NAMALWA (cell line): ENCODE measurements around the gene IDH3A.

Source experiments
- DNase-seq: peaks from one replicate; pipeline ENCODE4 v3.0.0-alpha.2; 2015; ENCODE audit warnings: low spot score

IDH3A gene

DNA sequence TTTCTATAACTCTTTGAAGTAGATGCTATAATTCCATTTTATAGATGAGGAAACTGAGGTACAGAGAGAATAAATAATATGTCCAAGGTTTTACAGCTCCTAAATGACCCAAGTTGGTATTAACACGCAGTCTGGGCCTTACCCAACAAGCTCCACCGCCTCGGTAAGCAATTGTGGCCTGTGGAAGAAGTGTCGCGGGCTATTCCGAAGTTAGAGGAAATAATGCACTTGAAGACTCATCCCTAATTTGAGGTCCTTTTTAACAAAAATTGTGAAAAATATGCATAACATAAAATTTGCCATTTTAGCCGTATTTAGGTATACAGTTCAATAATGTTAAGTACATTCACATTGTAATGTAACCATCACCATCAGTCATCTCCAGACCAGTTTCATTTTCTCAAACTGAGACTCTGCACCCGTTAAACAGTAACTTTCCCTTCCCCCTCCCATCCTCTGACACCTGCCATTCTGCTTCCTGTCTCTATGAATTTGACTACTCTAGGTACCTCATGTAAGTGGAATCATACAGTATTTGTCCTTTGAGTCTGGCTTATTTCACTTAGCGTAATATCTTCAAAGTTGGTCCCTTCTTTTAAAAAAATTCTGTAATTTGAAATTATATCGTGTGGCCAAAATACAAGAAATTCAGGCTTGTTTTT, 18.2 kb downstream of the IDH3A start:
- peak; percentile 57 for DNase-seq

DNA sequence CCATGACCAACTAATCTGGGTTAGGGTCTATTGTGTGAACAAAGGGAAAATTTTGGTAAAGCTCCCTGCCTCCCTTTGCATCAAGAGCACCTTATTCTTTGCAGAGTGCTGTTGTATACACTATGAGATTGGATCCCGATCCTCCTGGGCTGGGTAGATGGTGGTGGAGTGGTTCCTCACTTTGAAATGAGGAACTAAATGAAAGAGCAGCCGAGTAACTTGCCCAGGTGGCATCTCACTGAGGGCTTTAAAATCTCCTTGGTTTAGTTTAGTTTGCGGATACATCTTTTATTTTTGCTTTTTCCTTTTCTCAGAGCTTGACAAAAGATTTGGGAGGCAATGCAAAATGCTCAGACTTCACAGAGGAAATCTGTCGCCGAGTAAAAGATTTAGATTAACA, 19.4 kb downstream of the IDH3A start:
- DNase-seq, result peak; percentile 46

DNA sequence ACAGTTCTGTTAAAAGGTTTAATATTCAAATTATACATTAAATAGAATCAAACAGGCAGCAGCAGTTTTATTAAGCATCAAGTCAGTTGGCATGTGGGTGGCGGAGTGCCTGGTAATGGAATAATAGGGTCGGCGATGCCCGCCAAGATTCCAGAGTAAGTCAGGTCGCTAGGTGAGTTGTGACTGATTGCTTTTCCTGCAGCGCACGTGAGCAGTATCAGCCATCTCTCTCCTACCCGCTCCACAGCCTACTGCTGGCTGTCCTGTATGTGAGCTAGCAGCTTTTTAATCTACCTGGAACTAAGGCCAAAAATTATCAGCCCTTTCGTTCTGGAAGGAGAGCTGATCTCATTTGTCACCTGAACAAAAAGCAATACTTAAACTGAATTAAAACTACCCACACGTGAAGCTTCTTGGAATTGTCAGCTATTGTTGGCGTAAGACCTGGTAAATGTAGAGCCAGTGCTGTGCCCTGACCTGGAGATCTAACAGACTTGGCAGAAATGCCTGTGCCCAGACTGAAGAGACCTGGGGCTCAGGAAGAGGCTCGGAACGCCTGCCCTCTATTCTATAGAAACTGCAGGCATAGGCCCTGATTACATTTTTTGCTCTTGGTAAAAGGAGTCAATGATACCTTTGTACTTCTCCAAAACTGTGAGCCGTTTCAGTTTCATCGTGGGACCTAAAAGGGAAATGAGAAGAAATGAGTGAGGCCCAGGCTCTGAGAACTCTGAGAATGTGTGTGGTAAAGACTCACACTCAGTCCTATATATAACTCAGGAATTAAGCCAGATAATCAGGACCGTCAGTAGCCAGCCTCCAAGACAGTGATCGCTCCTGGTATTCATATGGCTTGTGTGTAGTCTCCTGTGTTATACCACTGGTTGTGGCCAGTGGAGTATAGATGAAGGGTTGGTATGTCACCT, 21.9 kb downstream of the IDH3A start:
- DNase-seq, result peak; percentile 70

DNA sequence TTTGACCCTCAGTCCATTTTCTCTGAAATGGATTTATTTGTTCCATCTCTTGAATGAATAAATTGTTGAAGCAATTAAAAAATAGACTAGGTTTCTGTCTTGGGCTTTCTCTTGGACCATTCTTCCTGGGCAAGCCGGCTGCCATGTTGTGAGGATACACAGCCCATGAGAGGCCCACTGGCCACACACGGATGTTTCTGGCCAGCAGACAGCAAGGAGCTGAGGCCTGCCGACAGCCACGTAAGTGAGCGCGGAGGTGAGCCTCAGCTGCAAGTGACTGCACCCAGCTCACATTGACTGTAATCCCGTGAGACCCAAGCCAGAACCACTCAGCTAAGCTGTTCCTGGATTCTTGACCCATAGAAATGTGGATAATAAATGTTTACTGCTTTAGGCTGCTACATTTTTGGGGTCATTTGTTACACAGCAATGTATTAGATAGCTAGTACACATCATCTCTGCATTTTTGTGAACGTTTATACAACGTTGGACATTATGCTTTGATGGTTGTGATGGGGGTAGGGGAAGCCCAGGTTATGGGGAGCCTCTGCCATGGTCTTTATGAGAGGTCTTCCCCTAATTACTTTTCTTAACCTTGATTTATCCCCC, 22.8 kb downstream of the IDH3A start:
- no peak for DNase-seq

DNA sequence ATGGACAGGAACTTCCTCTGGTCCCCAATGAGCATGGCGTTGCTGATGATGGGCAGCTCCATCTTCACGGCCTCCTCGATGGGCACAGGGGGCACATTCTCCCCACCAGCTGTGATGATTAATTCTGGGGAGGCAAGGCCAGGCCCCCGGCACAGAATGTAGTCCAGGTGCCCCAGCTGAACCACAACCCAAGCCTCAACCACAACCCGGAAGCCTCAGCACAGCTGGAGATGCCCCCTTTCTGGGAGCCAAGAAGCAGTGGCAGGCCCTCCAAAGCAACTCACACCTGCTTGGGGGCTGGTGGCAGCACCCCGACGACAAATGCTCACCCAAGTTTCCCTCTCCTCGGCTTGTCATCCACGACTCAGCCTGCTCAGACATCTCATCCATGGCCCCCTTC, 25.2 kb downstream of the IDH3A start:
- DNase-seq, result peak; percentile 71

DNA sequence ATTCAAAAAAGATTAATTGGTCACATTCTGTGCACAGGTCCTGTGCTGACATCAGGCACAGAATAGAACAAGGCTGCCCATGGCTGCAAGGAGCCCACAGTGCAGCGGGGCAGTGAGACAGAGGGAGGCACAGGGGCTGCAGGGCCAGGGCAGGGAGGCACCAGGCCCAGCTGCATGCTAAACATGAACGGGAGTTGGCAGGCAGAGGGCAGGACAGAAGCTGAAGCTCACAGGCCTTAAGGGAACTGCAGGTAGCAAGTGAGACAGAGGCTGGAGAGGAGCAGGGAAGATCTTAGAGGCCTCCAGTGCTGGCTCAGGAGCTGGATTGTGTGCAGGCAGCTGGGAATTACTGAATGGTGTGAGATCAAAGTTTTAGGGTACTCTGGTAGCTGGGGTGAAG, 26.2 kb downstream of the IDH3A start:
- DNase-seq, result no peak

DNA sequence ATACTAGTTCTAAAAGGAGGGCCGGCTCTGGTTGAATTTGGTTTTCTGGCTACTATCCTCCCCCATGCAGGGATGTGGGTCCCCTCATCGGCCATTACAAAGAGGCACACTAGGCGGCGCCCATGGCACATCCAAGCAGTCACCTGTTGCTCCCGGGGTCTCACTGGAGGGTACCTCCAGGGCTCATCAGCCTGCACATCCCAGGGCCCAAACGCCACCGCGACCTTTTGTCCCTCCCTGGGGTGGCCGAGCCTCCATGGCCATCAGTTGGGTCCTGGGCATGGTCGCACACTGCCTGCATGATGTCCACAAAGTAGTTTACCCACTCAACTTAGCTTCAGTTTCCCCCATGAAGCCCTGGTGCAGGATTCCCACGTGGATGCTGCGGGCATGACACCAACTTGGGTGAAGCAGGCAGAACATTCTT, 28.3 kb downstream of the IDH3A start:
- DNase-seq, result peak; percentile 71

DNA sequence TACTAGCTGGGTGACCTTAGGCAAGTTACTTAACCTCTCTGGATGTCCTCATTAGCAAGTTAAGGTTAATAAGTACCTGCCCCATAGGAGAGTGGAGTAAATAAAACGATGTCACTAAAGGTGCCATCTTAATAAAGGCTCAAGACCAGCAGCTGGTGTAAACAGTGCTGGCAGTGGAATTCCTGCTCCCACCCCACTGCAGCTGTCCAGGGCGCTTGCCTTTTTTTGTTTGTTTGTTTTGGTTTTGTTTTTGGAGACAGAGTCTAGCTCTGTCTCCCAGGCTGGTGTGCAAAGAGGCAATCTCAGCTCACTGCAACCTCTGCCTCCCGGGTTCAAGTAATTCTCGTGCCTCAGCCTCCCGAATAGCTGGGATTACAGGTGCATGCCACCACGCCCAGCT, 28.9 kb downstream of the IDH3A start:
- DNase-seq, result no peak

DNA sequence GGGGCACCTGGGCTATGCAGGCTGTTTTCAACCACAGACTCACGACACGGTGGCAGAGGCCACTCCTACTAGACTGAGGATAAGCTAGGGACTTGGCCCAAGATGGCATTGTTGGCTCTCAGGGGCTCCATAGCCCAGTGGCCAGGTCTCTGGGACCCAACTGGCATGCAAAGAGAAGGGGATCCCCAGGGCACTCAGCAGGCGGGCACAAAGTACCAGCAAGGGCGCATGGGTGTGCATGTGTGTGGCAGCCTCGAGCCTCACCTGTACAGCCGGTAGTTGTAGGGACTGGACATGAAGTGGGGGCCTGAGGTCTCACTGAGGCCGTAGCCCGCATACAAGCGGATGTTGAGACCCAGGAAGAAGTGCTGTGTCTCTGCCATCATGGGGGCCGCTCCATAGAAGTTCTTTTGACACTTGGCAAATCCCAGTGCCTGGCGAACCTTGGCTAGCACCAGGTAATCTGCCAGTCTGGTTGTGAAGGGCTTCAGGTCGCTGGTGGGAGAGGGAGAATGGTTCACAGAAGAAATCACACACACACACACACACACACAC, 30.2 kb downstream of the IDH3A start:
- no peak for DNase-seq

DNA sequence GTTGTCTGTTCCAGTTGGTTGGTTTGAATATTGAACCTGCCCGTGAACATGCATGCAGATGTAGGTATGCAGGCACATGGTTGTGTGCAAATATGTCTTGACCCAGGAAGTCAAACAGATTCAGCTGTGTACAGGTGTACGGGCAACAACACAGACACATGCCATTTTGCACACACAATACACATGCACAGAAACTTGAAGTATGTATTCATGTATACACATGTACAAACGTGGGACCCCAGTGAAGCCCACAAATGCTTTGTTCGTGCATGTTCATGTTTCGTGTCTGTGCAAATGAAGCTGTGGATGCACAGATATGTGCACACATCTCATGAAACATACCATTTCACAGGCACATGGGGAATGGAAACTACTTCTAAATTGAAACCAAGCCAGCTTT, 30.7 kb downstream of the IDH3A start:
- no peak for DNase-seq

DNA sequence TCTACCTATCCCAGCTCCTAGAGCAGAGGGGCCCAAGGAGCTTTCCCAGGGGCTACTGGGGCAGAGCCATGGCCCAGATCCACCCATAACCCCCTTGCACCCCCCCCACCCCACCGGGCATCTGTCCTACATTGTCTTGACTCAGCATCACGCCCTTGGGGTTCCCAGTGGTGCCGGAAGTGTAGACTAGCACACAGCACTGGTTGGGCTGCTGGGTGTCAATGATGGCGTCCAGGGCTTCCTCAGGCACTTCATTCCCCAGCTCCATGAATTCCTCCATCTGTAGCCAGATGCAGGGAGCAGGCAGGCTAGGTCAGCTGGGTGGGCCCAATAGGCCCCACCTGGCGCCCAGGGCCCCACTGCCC, 33.2 kb downstream of the IDH3A start:
- DNase-seq, result no peak

DNA sequence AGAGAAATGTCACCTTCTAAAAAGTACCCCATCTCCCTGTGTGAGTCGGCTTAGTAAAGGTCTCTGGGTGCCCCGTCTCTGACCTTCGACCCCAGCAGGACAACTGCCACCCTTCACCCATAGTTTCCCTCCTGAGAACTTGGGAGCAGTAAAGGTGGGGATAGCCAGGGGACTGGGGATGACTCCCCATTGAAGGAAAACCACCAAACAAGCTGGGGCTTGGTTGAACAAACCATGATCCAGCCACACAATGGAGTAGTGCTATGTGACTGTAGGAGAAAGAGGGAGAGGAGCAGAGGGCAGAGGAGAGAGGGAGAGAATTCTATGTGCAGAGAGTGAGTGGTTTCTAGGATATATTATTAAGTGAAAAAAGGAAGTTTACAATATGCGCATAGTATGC, 33.7 kb downstream of the IDH3A start:
- DNase-seq, result no peak

DNA sequence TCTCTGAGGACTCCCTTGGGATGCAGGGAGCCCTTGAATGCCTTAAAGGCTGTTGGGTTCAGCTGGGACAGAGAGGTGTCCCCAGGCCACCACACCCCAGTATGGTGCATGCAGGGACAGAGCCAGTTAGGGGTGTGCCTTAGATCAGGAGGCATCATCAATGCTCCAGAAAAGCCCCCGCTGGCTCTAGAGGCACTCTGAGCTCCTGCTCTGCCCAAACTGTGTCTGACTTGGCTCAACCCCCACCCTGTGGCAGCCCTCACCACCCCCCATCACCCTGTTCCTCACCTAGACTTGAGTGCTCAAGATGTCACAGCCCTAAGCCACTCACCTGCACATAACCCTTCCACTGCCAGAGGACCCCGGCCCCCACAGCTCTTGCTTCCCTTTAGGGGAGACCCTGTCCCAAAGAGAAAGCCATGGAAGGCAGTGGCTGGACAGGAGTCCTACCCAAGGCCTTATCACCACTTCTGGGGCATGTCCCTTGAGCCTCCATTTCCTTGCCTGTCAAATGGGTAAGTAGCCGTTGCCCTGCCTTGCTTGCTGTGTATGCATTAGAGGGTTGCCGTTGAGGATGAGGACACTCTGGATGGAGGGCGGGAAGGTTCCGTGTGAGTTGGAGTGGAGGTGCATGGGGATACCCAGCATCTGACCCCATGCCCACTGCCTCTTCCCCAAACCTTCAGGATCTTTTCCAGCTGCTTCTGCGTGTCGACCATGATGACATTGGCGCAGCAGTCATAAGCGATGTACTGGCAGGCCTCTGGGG, 43.8 kb downstream of the IDH3A start:
- DNase-seq, result no peak

DNA sequence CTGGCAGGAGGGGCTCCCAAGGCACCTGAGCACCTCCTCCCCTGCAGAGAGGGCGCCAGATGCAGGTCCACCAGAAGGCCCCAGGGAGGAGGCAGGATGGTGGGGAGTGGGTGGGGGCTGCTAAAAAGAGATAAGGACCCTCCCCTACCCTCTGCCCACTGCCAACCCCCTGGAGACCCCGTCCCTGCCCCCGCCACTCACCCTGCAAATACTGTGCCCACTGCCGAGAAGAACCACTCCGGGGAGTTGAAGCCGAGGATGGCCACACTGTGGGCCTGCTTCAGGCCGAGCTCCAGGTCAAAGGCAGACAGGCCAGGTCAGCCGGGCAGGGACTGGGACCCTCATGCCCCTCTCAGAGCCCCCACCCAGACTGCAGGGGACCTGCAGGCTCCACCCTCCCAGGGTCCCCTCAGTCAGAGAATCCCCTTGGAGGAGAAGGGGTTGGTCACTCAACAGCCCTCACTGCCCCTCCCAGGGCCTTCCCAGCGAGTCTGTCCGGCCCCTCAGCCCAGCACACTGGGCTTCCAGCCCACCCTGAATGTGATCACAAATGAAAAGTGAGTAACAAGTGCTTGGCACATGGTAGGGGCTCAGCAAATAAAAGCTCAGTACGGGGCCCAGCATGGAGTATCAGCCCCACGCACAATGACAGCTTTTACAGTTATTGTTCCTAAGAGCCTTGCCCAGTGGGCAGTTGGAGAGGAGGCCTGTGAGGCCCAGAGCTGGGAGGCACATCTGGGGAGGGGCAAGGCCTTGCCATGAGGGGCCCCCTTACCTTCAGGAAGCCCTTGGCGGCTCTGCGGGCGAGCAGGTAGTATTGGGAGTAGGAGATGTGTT, 44.8 kb downstream of the IDH3A start:
- no peak for DNase-seq

DNA sequence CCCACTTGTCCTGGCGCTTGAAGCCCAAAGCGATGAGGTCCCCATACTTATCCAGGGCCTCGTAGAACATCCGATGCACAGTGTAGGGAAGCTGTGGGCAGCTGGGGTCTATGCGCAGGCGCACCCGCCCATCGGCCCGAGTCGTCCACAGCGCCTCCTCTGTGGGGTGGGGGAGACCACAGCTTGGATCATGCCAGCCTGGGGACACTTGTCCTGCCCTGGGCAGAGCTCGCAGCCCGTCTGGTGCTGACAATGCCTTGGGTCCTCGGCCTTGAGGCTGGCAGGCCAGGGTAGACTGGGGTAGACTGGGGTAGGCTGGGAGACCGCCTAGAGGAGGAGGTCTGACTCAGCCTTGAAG, 45.4 kb downstream of the IDH3A start:
- DNase-seq, result no peak

DNA sequence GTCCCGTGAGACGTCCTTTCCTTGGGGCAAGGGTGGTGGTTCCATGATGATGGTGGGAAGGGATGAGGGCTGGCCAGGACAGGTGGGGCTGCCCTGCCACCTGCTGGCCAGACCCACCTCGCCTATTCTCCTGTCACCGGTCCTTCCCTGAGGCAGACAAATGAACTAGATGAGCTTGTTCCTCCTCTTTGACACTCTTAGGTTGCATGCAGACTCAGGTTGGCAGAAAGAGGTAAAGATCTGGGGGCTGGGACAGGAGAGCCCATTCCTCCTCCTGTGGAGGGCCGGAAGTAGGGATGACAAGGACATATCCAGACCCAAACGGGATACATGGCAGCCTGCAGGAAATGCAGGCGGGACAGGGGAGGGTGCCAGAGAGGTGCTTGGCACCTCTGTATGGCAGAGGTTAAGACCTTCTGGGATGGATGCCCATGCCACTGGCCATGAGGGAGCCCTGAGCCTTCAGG, 46.6 kb downstream of the IDH3A start:
- peak; percentile 48 for DNase-seq

DNA sequence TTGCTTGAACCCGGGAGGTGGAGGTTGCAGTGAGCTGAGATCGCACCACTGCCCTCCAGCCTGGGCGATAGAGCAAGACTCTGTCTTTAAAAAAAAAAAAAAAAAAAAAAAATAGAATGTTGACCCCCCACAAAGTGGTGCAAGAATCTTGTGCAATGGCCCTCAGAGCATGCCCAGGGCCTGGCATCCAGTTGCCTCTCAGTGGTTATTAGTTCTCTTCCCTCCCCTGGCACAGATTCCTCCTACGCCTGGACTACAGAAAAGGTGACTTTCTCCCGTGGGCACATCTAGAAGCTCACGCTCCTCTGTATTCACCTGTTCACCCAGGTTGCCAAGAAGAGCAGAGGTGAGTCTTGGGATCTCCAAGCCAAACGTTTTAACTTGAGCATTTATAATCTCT, 48.5 kb downstream of the IDH3A start:
- no peak for DNase-seq

DNA sequence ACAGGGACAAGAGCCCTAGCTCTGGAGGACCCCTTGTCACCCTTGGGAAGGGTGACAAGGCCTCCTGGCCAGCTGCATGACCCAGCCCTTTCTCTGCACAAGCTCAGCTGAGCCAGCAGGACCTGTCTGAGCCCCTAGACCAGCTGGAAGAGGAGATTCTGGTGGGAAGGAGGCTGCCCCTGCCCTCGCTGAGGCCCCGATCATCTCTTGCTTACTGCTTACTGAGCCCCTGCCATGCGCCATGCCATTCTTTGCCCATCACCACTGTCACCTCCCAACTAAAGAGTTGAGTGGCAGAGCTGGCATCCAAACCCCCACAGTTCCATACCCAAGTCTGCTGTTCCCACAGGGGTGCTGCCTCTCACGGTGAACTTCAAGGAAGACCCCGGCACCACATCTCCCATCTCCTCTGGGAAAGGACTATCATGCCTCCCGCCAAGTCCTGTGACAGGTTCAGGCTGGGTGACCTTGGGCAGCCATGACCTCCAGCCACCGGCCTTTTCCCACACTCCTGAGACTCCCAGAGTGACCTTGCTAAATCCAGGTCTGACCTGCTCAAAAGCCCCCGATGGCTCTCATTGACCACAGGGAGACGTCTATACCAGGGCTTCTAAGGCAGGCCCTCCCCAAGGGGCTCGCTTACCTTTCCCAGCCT, 51.2 kb downstream of the IDH3A start:
- no peak for DNase-seq

DNA sequence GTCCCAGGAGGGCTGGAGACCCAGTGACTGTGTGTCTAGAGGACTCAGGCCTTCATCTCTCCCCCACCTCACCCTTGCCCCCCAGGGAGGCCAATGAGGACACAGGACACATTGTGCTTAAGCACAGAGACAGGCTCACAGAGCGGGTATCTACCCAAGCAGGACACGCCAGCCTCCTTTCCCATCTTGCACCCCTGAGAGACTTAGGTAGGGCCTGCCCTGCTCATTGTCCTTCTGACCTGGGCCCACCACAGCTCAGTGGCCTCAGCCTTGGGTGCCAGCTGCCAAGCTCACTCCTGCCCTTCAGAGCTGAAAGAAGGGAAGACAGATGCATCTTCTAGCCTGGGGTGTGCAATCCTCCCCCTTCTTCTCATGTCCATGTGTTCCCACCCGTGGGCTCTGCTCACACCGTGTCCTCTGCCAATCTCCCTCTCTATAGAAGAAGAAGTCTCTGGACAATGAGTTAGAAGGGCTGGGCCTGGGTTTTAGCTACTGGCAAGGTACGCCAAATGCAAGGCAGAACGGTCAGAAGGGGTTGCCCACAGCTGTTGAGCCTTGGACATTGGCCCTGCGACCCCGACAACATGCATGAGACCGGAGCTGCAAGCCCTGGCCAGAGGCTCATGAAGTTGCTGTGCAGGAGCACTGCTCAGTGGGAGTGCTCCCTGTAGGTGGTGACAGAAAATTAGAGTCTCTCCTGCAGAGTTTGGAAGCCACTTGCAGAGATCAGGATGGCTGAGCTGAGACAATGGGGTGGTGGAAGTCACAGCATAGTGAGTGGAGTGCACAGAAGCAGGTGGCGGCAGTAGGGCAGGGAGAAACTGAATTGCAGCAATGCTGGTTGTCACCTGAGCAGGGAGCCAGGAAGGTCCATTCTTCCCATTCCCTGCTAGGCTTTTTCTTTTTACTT, 52.4 kb downstream of the IDH3A start:
- no peak for DNase-seq
